HG03108 (cell line): ENCODE data around the gene BTBD6.

Experiments
- ATAC-seq: cut with Tn5 transposase; IDR thresholded peaks from one replicate; pipeline ENCODE4 v1.9.1; 2021; ENCODE audit warnings: moderate library complexity; ENCODE audit not compliant: unreplicated experiment

BTBD6 gene

GRCh38 chr14:105211086-105211757 is 37.1 kb upstream of the BTBD6 start:
- ATAC-seq = no peak

DNA sequence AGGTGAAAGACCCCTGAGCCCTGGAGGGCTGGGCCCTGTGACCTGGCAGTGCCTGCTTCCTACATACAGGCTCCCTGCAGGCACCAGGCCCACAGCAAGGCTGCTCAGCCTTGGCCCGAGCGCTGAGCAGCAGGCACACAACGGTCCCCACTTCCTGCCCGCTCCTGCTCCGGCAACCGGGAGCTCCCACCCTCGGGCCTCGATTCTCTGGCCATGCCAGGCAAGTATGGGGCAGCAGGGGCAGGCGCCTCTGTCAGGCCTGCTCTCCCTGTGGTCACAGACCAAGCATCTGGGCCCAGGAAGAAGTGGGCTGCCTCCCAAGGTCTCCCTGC is 36.6 kb upstream of the BTBD6 start:
- ATAC-seq = no peak

GRCh38 chr14:105212541-105213300 is 35.6 kb upstream of the BTBD6 start:
- ATAC-seq = no peak

DNA sequence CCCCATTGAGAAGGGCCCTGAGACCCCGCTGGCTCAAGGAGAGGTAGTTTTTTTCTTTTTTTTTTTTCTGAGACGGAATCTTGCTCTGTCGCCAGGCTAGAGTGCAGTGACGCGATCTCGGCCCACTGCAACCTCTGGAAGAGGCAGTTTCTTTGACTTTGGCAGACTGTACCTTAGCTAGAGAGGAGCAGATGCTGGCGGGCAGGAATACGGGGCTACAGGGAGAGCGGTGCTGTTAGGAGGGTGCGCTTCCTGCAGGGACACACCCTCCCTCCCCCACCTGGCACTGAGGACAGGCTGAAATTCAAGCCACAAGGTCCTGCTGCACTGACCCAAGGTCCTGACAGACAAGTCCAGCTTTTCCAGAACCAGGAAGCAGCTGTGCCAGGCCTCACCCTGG is 35.0 kb upstream of the BTBD6 start:
- ATAC-seq = no peak

GRCh38 chr14:105214324-105214915 is 33.9 kb upstream of the BTBD6 start:
- no peak for ATAC-seq

GRCh38 chr14:105215602-105216001 is 32.7 kb upstream of the BTBD6 start:
- no peak for ATAC-seq

DNA sequence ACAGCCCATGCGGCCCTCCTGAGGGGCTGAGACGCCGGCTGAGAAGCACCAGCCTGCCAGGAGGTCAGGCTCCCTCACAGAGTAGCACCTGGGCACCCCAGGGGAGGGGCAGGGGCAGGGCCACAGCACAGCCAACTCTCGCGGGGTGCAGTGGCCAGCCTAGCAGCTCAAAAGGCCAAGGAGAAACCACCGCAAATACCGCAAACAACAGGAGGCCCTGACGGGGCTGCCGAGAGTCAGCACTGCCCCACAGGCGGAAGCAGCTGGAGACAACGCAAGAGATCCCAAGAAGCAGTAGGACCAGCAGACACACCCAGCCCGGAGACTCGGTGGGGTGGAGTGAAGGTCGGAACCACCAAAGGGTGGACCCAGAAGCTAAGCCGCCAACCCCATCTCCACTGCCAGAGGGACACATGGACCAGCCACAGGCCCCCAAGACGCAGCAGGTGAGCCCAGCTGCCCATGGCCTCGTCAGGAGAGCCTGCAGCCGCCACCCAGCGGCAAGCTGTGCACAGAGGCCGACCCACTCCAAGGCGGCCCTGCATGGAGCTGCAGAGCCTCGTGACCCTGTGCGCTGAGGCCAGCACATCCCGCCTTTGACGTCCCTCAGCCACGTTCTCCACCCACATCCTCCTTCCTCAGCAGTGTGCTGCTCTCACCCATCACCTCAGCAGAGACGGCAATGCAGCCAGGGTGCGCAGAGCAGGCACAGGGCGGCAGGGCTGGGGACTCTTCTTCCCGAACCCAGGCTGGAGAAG is 31.7 kb upstream of the BTBD6 start:
- ATAC-seq = no peak

GRCh38 chr14:105217774-105218173 is 30.6 kb upstream of the BTBD6 start:
- ATAC-seq = no peak

DNA sequence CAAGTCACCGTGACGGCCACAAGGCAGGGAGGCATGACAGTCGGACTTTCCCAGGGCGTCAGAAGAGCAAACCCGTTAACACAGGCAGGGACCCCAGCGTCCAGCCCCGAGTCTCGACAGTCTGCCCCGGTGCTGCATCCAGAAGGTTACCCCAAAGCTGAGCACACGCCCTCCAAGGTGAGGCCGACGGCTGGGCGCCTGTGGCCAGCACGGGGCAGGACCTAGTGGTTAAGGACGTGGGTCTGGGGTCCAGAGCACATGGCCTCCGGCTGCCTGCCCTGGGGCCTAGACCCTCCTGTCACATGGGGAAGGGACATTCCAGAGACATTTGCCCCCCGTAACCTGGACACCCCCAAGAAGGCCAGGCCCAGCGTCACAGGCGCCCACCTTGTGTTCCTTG is 29.7 kb upstream of the BTBD6 start:
- no peak for ATAC-seq

DNA sequence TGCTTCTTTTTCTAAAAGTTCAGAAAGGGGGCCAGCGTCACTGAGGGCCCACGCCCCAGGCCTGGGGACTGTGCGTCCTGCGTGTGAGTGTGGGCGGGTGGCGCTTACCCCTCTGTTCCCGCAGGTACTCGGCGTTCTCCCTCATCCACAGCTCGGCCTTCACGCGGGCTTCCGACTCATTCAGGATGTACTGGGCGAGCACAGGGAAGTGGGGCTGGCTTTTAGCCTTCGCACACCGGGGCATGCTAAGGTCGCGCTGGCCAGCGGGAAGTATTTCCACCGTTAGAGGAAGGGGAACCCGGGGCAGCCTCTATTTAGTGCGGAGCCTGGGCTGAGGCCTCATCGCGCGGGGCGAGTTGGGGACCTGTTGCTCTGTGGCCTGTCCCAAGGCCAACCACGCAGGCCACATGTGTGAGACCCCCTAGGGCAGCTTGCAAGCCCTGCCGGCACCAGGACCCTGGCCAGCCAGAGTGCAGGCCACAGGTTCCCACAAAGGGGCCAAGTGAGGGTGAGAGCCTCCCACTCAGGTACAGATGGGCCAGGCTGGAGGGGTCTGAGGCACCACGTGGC is 29.2 kb upstream of the BTBD6 start:
- no peak for ATAC-seq

DNA sequence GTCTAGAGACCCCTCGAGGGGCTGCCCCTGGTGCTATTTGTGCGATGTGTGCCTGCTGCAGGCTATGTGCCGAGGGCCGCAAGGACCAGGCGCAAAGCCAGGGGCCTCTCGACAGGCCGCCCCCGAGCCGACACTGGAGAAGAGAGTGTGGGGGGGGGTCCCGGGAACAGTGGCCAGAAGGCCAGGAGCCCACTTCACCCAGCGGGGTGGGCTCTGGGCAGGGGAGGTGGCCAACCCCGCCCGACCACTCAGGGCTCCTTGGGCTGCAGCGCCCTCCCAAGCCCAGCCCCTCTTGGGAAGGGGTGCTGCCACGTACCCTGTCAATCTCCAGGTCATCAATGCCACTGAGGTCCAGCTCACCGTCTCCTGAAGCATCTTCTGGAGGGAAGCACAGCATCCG is 28.6 kb upstream of the BTBD6 start:
- no peak for ATAC-seq

GRCh38 chr14:105220699-105221597 is 27.4 kb upstream of the BTBD6 start:
- no peak for ATAC-seq

DNA sequence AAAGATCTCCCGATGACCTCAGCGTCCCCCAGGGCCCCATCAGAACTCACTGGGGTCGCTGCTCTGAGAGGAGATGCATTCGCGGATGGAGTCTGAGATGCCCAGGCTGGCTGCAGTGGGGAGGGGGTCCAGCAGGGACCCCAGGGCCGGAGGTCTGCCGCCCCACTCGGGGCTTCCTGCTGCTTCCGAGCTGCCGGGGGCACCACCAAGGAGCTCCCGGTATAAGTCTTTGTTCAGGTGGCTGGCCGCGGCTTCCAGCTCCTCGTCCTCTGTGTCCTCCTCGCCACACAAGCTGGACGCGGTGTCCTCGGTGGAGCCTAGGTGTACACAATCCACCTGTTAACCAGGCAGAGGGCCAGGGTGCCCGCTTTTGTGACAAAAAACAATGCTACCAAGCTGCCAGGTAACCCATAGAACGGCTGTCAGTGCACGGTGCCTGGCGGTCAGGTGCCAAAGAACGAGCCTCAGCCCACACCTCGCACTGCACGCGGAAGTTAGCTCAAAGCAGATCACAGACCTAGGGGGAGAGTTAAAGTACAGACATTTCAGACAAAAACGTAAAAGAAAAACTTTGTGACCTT is 26.6 kb upstream of the BTBD6 start:
- no peak for ATAC-seq

DNA sequence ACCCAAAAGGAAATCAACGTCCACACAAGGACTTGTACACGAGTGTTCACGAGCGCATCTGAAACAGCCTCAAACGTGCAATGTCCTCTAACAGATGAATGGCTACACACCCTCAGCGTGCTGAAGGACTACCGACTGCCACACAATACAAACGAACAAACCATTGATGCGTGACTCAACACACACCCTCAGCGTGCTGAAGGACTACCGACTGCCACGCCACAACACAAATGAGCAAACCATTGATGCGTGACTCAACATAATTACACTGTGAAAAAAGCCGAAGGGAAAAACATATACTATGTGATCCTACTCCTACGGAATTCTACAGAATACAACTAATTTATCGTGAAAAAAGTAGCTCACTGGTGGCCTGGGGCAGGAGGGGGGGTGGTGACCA is 25.1 kb upstream of the BTBD6 start:
- no peak for ATAC-seq

- ATAC-seq = no peak
Observed at GRCh38 chr14:105223770-105224544, 24.4 kb upstream of the BTBD6 start.

GRCh38 chr14:105224845-105225570 is 23.3 kb upstream of the BTBD6 start:
- ATAC-seq = no peak

GRCh38 chr14:105226198-105226597 is 22.1 kb upstream of the BTBD6 start:
- ATAC-seq = no peak

DNA sequence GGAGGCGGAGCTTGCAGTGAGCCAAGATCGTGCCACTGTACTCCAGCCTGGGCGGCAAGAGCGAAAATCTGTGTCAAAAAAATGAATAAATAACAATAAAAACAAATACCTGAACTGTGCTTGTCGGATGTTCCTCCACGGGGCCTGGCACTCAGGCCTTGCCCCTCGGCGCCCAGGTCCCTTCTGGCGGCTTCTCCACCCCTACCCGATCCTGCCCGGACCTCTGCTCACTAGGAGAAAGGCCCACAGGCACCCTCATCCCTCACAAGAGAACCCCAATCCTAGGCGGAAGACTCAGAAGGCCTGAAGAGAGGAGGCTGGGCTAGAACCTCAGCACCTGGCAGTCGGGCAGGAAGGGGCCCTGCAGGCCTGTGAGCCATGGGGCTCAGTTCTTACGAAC is 21.0 kb upstream of the BTBD6 start:
- ATAC-seq = no peak

DNA sequence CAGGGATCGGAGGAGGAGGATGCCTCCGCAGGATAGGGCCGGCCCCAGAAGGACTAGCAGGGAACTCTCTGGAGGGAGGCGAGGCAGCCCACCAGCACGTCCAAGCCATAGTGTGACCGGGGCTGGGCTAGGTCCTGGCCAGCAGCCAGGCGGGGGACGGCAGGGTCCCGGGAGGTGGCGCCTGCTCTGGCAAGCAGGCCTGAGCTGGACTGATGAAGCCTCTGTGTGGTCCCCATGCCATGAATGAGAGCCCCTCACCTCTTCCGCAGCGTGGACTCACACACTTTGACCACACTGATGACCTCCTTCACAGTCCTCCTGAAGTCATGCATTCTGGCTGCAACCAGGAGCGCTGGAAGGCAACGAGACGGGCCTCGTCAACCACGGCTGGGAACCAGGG is 19.8 kb upstream of the BTBD6 start:
- ATAC-seq = no peak
